ENCODE data around the gene MAGI2. TPM values are rescaled to one million over a fixed set of nuclear protein-coding genes. Genes with fewer than 3 reads are reported as not detected.
"Not testable (repeated sequence)": the region's sequence is repeated elsewhere in the genome, so short reads cannot be mapped to it uniquely, and the experiment has no call there.

Gene MAGI2
- total RNA-seq, 1 donor from 2014 or later: 6.0 TPM

GRCh38 chr7:78326189-78326588 is 1127.3 kb downstream of the MAGI2 start:
- DNase-seq (ENCODE audit: low read depth): peak; percentile 13

DNA sequence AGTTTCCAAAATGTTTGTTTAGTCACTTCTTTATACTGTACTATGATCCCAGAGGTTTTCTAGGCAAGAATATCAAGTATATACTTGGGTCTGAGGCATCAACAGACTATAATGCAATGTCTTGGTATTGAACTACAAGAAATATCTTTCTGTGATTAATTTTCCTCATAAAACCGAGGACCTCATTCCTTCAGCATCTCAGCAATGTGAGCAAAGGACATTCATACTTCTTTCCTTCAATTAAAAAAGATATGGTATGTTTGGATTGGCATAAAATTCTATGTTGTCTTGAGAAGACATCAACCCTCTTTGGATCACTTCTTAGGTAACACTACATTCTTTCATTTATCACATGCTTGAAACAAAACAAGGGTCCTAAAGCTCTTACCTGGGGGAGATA is 1130.3 kb downstream of the MAGI2 start:
- DNase-seq (ENCODE audit: low read depth): no peak

- DNase-seq (ENCODE audit: low read depth): not testable (repeated sequence)
Measured at GRCh38 chr7:78322231-78322630, 1131.2 kb downstream of the MAGI2 start.

- DNase-seq (ENCODE audit: low read depth): no peak
Measured at GRCh38 chr7:78317371-78317770, 1136.1 kb downstream of the MAGI2 start.

- no peak for DNase-seq (ENCODE audit: low read depth)
Measured at GRCh38 chr7:78316110-78316509, 1137.4 kb downstream of the MAGI2 start.

DNA sequence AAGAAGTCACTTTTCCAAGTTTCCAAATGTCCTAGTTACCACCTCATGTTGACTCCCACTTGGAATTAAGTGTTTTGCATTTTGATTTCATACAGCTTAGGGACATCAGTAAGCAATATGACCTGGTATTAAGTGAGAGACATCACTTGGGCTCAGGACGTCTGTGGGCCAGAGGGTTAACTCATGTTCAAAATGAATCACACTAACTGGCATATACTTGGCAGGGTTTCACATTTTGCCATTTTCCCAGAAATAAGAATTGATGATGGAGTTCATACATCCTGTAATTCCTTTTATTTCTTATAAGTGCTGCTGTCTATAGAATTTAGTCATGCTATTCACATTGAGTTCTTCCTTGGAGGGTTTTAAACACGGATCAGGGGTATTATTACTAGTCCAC is 1138.3 kb downstream of the MAGI2 start:
- peak; percentile 18 for DNase-seq (ENCODE audit: low read depth)

DNA sequence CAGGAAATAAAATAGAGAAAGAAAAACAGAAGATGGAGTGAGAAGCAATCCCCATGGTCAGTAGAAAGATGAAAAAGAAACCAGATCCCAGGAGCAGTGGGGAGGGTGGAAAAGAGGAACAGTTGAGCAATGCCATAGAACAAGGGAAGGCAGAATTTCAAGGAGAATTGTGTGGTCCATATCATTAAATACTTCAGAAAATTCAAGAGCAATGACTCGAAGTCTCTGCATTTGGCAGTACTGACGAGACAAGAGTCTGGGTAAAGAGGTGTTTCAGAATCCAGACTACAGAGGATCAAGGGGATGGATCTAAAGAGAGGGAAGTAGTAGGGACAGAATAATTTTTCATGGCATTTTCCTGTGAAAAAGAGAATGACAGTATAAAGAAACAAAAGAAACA is 1142.3 kb downstream of the MAGI2 start:
- DNase-seq (ENCODE audit: low read depth): no peak

DNA sequence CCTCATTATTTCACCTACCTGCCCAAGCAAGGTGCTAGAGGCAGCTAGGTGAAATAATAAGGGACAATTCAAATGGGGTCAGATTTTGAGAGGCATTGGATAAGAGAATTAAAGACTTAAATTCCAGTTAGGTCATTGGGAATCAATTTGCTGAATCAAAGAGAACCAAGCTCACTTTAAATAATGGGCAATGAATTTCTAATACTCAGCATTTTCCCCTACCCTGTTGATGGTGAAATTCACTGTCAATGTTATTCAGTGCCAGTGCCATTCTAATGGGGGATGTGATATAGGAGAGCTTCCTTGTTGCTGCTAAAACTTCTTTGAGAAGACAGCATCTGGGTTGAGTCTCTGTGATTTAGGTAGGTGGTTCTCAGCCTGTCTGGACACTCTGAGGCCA is 1145.6 kb downstream of the MAGI2 start:
- DNase-seq (ENCODE audit: low read depth): no peak

DNA sequence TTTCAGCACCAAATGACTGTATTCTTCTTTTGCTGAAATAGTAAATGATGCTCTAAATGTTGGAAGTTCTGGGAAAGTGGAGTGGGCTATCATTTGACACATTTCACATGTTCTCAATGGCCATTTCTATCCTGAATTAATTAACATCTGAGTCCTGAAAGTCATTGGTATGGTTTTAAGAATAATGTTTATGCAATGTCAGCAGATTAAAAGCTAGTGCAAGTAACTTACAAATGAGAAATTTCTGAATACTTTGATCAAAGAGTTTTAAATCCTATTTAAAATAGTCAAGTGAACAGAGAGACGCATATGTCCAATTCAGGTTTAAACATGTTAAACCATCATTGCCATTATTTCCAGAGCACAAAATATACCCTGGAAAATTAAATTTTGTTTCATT is 1146.8 kb downstream of the MAGI2 start:
- no peak for DNase-seq (ENCODE audit: low read depth)

GRCh38 chr7:78301407-78301806 is 1152.1 kb downstream of the MAGI2 start:
- peak; percentile 62 for DNase-seq (ENCODE audit: low read depth)

DNA sequence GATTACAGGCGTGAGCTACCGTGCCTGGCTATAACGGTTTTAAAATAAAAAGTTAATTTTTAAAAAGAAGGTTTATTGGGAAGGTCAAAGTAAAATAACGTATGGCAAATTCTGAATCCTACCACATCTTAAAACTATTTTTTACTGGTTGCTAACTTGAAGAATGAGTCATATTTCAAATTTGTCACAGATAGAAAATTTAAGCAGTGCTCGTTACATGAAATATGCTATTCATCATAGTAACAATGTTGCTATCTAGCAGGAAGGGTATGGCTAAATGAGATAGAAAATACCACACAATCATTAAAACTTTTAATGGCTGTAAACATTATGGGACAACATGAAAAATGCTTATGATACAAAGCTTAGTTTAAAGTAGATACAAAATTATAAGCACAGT is 1154.4 kb downstream of the MAGI2 start:
- DNase-seq (ENCODE audit: low read depth): no peak

GRCh38 chr7:78296644-78297371 is 1156.7 kb downstream of the MAGI2 start:
- no peak for DNase-seq (ENCODE audit: low read depth)

- no peak for DNase-seq (ENCODE audit: low read depth)
Measured at GRCh38 chr7:78296046-78296597, 1157.3 kb downstream of the MAGI2 start.

- DNase-seq (ENCODE audit: low read depth): peak; percentile 23
Measured at GRCh38 chr7:78289471-78289870, 1164.0 kb downstream of the MAGI2 start.

GRCh38 chr7:78284945-78285344 is 1168.5 kb downstream of the MAGI2 start:
- peak; percentile 64 for DNase-seq (ENCODE audit: low read depth)

DNA sequence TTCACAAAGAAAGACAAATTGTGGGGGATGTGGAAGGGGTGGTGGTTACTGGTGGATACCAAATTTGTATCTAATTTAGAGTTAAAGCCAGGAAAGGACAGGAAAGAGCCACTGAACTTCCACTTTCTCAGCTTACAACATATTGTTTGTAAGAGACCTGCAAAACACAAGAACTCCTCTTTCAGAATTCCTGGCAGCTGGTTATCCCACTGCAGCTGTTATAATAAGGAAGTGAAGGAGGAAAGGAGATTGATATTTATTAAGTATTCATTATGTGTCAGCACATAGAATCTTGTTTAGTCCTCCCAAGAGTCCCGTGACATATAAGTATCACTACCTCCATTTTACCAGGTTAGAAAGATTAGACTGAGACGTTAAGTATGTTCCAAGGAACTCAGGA is 1173.2 kb downstream of the MAGI2 start:
- peak; percentile 46 for DNase-seq (ENCODE audit: low read depth)

- no peak for DNase-seq (ENCODE audit: low read depth)
Measured at GRCh38 chr7:78279457-78279856, 1174.0 kb downstream of the MAGI2 start.

DNA sequence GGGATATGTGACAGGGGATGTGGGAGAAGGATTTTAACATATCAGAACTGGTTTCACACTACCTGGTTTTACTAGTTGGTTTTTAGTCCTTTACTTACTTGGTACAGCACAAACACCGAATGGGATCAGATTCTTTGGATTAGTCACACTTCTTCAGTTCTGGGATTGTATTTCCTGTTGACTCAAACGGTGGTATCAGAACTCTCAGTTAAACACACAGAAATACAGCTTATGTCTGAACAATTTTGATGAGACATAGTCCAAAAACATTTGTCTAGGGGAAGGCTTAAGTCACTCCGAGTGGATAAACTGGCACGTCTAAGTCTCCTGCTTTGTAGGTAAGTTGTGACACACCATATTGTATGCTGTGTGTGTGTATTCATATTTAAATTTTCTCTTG is 1174.4 kb downstream of the MAGI2 start:
- peak; percentile 67 for DNase-seq (ENCODE audit: low read depth)

DNA sequence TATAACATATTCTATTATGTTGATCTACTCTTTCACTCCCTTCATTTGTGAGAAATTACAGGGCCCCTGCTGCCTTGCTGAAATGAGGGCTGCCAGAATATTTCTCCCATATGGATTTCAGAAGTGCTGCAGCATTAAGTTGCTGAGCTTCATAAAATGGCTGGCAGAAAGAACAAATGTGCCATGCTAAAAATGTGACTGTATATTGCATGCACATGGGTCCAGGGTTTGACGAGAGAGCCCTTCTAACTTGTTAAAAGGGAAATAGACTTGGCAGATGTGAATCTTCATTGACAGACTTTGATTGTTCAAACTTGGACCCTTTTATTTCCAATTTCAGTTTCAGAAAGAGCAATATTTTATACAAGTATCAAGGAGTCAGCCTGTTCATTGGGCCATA is 1186.3 kb downstream of the MAGI2 start:
- no peak for DNase-seq (ENCODE audit: low read depth)

- DNase-seq (ENCODE audit: low read depth): no peak
Measured at GRCh38 chr7:78265486-78265885, 1188.0 kb downstream of the MAGI2 start.

- no peak for DNase-seq (ENCODE audit: low read depth)
Measured at GRCh38 chr7:78265071-78265470, 1188.4 kb downstream of the MAGI2 start.

DNA sequence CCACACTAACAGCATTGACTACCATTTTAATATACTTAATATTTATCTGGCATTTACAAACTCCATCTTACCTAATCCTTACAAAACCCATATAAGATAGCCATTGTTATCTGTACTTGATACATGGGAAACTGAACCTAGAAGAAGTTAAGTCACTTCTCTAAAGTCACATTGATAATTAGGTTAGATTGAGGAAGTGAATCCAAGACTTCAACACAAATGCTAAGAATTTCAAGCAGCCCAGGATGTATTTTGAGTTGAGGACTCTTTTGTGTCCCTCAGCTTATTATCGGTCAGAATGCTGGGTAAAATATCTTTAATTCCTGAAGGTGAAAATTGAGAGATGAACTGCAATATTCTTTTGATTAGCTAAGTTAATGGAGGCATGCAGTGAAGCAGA is 1189.4 kb downstream of the MAGI2 start:
- no peak for DNase-seq (ENCODE audit: low read depth)

- no peak for DNase-seq (ENCODE audit: low read depth)
Measured at GRCh38 chr7:78261739-78262138, 1191.7 kb downstream of the MAGI2 start.

Measured in myocyte (in vitro differentiated cells).